Measurements from ENCODE around the gene ZG16B. TPM values are rescaled to one million over a fixed set of nuclear protein-coding genes. Genes with fewer than 3 reads are reported as not detected.

The ZG16B gene
- total RNA-seq, 2 experiments from 2014 or later: 8.8 to 9.8 TPM

GRCh38 chr16:2852003-2852730 is 22.1 kb downstream of the ZG16B start:
- POLR2A ChIA-PET: no interaction called here
- no peak for DNase-seq
- Mint-ChIP-seq H3K4me1 (peaks cover 3% of the 10 kb centered on the region), H3K27ac (no peak overlapping the region), H3K27me3 (peaks cover 11% of the 10 kb centered on the region), H3K4me3 (no peak overlapping the region), H3K9me3 (peaks cover 13% of the 10 kb centered on the region), H3K36me3 (ENCODE audit: low read depth) (peaks cover 9% of the 10 kb centered on the region)
- CTCF ChIA-PET: no interaction called here

- Mint-ChIP-seq H3K9me3 (peaks cover 13% of the 10 kb centered on the region), H3K27me3 (peaks cover 15% of the 10 kb centered on the region), H3K4me1 (peaks cover 5% of the 10 kb centered on the region), H3K27ac (no peak overlapping the region), H3K36me3 (ENCODE audit: low read depth) (peaks cover 9% of the 10 kb centered on the region), H3K4me3 (no peak overlapping the region)
- ChIA-PET POLR2A (interaction anchor here (1.4 kb wide), 1 partner anchor 74 kb away, joined by 3 read pairs; no protein-coding TSS in a partner anchor), CTCF (interaction anchor here (1.2 to 2.7 kb wide), 3 partner anchors 9 to 74 kb away, joined by 3 to 15 read pairs (median 8); no protein-coding TSS in a partner anchor)
- DNase-seq: no peak
These were observed 22.8 kb downstream of the ZG16B start for GRCh38 chr16:2852731-2853507.

GRCh38 chr16:2853531-2854073 is 23.5 kb downstream of the ZG16B start:
- peaks cover 13% of the 10 kb centered on the region for H3K9me3 Mint-ChIP-seq
- H3K27ac Mint-ChIP-seq: no peak overlapping the region

GRCh38 chr16:2854700-2855309 is 24.7 kb downstream of the ZG16B start:
- peaks cover 5% of the 10 kb centered on the region for H3K4me1 Mint-ChIP-seq
- H3K4me3 Mint-ChIP-seq: no peak overlapping the region
- H3K27ac Mint-ChIP-seq: no peak overlapping the region
- ChIA-PET POLR2A (interaction anchor here (0.6 to 1.3 kb wide), 2 partner anchors 17 to 27 kb away, joined by 3 read pairs; no protein-coding TSS in a partner anchor), CTCF (interaction anchor here (0.8 to 2.7 kb wide), 5 partner anchors 9 to 66 kb away, joined by 3 to 15 read pairs (median 5); no protein-coding TSS in a partner anchor)
- H3K9me3 Mint-ChIP-seq: peaks cover 13% of the 10 kb centered on the region
- peaks cover 9% of the 10 kb centered on the region for H3K36me3 Mint-ChIP-seq (ENCODE audit: low read depth)
- peaks cover 10% of the 10 kb centered on the region for H3K27me3 Mint-ChIP-seq
- no peak for DNase-seq

More at GRCh38 chr16:2853531-2854073, 23.5 kb downstream of the ZG16B start:
- POLR2A ChIA-PET: interaction anchor here (1.4 kb wide), 1 partner anchor 75 kb away, joined by 3 read pairs; no protein-coding TSS in a partner anchor
- CTCF ChIA-PET: interaction anchor here (0.8 to 2.7 kb wide), 4 partner anchors 10 to 74 kb away, joined by 3 to 15 read pairs (median 6); no protein-coding TSS in a partner anchor
- no peak for DNase-seq
- peaks cover 15% of the 10 kb centered on the region for H3K27me3 Mint-ChIP-seq
- peaks cover 9% of the 10 kb centered on the region for H3K36me3 Mint-ChIP-seq (ENCODE audit: low read depth)
- no peak overlapping the region for H3K4me3 Mint-ChIP-seq
- peaks cover 5% of the 10 kb centered on the region for H3K4me1 Mint-ChIP-seq

- Mint-ChIP-seq H3K9me3 (peaks cover 13% of the 10 kb centered on the region), H3K4me1 (peaks cover 5% of the 10 kb centered on the region), H3K36me3 (ENCODE audit: low read depth) (peaks cover 9% of the 10 kb centered on the region), H3K27me3 (peaks cover 12% of the 10 kb centered on the region), H3K27ac (no peak overlapping the region), H3K4me3 (no peak overlapping the region)
- ChIA-PET CTCF (interaction anchor here (1.3 kb wide), 1 partner anchor 13 kb away, joined by 6 read pairs; no protein-coding TSS in a partner anchor), POLR2A (interaction anchor here (1.2 kb wide), 1 partner anchor 16 kb away, joined by 4 read pairs; no protein-coding TSS in a partner anchor)
- no peak for DNase-seq
These were observed 25.4 kb downstream of the ZG16B start for GRCh38 chr16:2855536-2855935.

GRCh38 chr16:2856061-2856670 is 26.1 kb downstream of the ZG16B start:
- peaks cover 15% of the 10 kb centered on the region for H3K9me3 Mint-ChIP-seq
- no peak for DNase-seq

GRCh38 chr16:2856686-2857450 is 26.8 kb downstream of the ZG16B start:
- Mint-ChIP-seq H3K4me1 (peaks cover 5% of the 10 kb centered on the region), H3K27ac (no peak overlapping the region), H3K27me3 (peaks cover 14% of the 10 kb centered on the region), H3K36me3 (ENCODE audit: low read depth) (peaks cover 9% of the 10 kb centered on the region), H3K9me3 (peaks cover 20% of the 10 kb centered on the region), H3K4me3 (no peak overlapping the region)
- CTCF ChIA-PET: interaction anchor here (0.7 to 1.3 kb wide), 2 partner anchors 11 kb away, joined by 3 to 6 read pairs; no protein-coding TSS in a partner anchor
- POLR2A ChIA-PET: interaction anchor here (1.2 kb wide), 1 partner anchor 18 kb away, joined by 4 read pairs; no protein-coding TSS in a partner anchor
- no peak for DNase-seq

More at GRCh38 chr16:2856061-2856670, 26.1 kb downstream of the ZG16B start:
- POLR2A ChIA-PET: interaction anchor here (1.2 kb wide), 1 partner anchor 17 kb away, joined by 4 read pairs; no protein-coding TSS in a partner anchor
- no peak overlapping the region for H3K27ac Mint-ChIP-seq
- no peak overlapping the region for H3K4me3 Mint-ChIP-seq
- CTCF ChIA-PET: interaction anchor here (0.7 to 1.3 kb wide), 2 partner anchors 11 to 12 kb away, joined by 3 to 6 read pairs; no protein-coding TSS in a partner anchor
- H3K36me3 Mint-ChIP-seq (ENCODE audit: low read depth): peaks cover 9% of the 10 kb centered on the region
- H3K27me3 Mint-ChIP-seq: peaks cover 12% of the 10 kb centered on the region
- peaks cover 5% of the 10 kb centered on the region for H3K4me1 Mint-ChIP-seq

- Mint-ChIP-seq H3K4me3 (peak within 1 kb of the TSS; percentile 43), H3K36me3 (ENCODE audit: low read depth) (peaks cover 9% of the 10 kb centered on the region), H3K9me3 (peaks cover 20% of the 10 kb centered on the region), H3K27ac (no peak within 1 kb of the TSS), H3K4me1 (peaks cover 5% of the 10 kb centered on the region), H3K27me3 (peaks cover 14% of the 10 kb centered on the region)
- ChIA-PET CTCF (no interaction called here), POLR2A (no interaction called here)
- no peak for DNase-seq
These were observed 27.5 kb downstream of the ZG16B start, which contains the start of gene PRSS22 for GRCh38 chr16:2857451-2858244. Gene PRSS22, minus strand, starts transcription at chr16:2858170. Its CDS starts 66 bp downstream, at chr16:2858104.

GRCh38 chr16:2858245-2859025 is 28.3 kb downstream of the ZG16B start:
- Mint-ChIP-seq H3K36me3 (ENCODE audit: low read depth) (peaks cover 9% of the 10 kb centered on the region), H3K27ac (no peak overlapping the region), H3K9me3 (peaks cover 20% of the 10 kb centered on the region), H3K27me3 (peaks cover 14% of the 10 kb centered on the region), H3K4me3 (no peak overlapping the region), H3K4me1 (peaks cover 5% of the 10 kb centered on the region)
- ChIA-PET POLR2A (no interaction called here), CTCF (no interaction called here)
- no peak for DNase-seq

GRCh38 chr16:2859686-2860265 is 29.7 kb downstream of the ZG16B start:
- POLR2A ChIA-PET: no interaction called here
- H3K4me3 Mint-ChIP-seq: no peak overlapping the region

More at GRCh38 chr16:2859686-2860265, 29.7 kb downstream of the ZG16B start:
- H3K9me3 Mint-ChIP-seq: peaks cover 10% of the 10 kb centered on the region
- peaks cover 16% of the 10 kb centered on the region for H3K27me3 Mint-ChIP-seq
- no peak overlapping the region for H3K27ac Mint-ChIP-seq
- CTCF ChIA-PET: interaction anchor here (0.6 kb wide), 1 partner anchor 36 kb away, joined by 3 read pairs; no protein-coding TSS in a partner anchor
- H3K4me1 Mint-ChIP-seq: peaks cover 5% of the 10 kb centered on the region
- peaks cover under 1% of the 10 kb centered on the region for H3K36me3 Mint-ChIP-seq (ENCODE audit: low read depth)
- DNase-seq: no peak
